H9 (cell line): Measurements from ENCODE around the gene GRID1. TPM values are rescaled to one million over a fixed set of nuclear protein-coding genes. Genes with fewer than 3 reads are reported as not detected.

Source experiments
- DNase-seq: peaks from one replicate; pipeline ENCODE4 v3.0.0-alpha.2; 2017
- H2AFZ ChIP-seq: one replicate; pipeline ENCODE4 v1.6.1; 2013; ENCODE audit warnings: mild to moderate bottlenecking, low read length, control low read depth, moderate library complexity
- H2AK5ac ChIP-seq: 2 replicates; pipeline ENCODE4 v1.6.1; 2013; ENCODE audit warnings: low read length, control low read depth, mixed read lengths; ENCODE audit not compliant: insufficient read length
- H2BK120ac ChIP-seq: one replicate; pipeline ENCODE4 v1.6.1; 2013; ENCODE audit warnings: low read depth, mild to moderate bottlenecking, low read length, control low read depth, inconsistent platforms; ENCODE audit not compliant: poor library complexity, severe bottlenecking
- H2BK12ac ChIP-seq: 2 replicates; pipeline ENCODE4 v1.6.1; 2013; ENCODE audit warnings: low read length, control low read depth, mixed read lengths, low read depth; ENCODE audit not compliant: insufficient read length
- H2BK15ac ChIP-seq: 2 replicates; pipeline ENCODE4 v1.6.1; 2013; ENCODE audit warnings: low read depth, low read length, control low read depth
- H2BK20ac ChIP-seq: one replicate; pipeline ENCODE4 v1.6.1; 2013; ENCODE audit warnings: low read depth, mild to moderate bottlenecking, low read length, control low read depth, inconsistent platforms; ENCODE audit not compliant: poor library complexity, severe bottlenecking
- H2BK5ac ChIP-seq: 2 replicates; pipeline ENCODE4 v1.6.1; 2013; ENCODE audit warnings: low read length, control low read depth, mixed read lengths; ENCODE audit not compliant: insufficient read length
- H3K14ac ChIP-seq: 2 replicates; pipeline ENCODE4 v1.6.1; 2013; ENCODE audit warnings: low read length, control low read depth; ENCODE audit not compliant: insufficient read depth
- H3K18ac ChIP-seq: 2 replicates; pipeline ENCODE4 v1.6.1; 2013; ENCODE audit warnings: low read depth, mild to moderate bottlenecking, mixed read lengths, low read length, control low read depth; ENCODE audit not compliant: insufficient read length
- H3K23ac ChIP-seq: 2 replicates; pipeline ENCODE4 v1.6.1; 2013; ENCODE audit warnings: low read length, control low read depth, mixed read lengths, low read depth; ENCODE audit not compliant: insufficient read length
- H3K23me2 ChIP-seq: 2 replicates; pipeline ENCODE4 v1.6.1; 2013; ENCODE audit warnings: low read depth, mild to moderate bottlenecking, mixed read lengths, low read length, control low read depth; ENCODE audit not compliant: insufficient read length, poor library complexity, severe bottlenecking
- H3K27ac ChIP-seq: 2 replicates; pipeline ENCODE4 v1.5.1; 2013; ENCODE audit warnings: low read length, control low read depth, mixed read lengths, low read depth; ENCODE audit not compliant: insufficient read length
- H3K27me3 ChIP-seq: 2 replicates; pipeline ENCODE4 v1.6.1; 2013; ENCODE audit warnings: low read length, control low read depth, inconsistent platforms; ENCODE audit not compliant: insufficient read depth
- H3K4ac ChIP-seq: 2 replicates; pipeline ENCODE4 v1.6.1; 2013; ENCODE audit warnings: low read depth, mild to moderate bottlenecking, control low read depth, inconsistent platforms, low read length, moderate library complexity
- H3K4me1 ChIP-seq: 2 replicates; pipeline ENCODE4 v1.6.1; 2013; ENCODE audit warnings: low read length, control low read depth, inconsistent platforms; ENCODE audit not compliant: insufficient read depth
- H3K4me2 ChIP-seq: 2 replicates; pipeline ENCODE4 v1.6.1; 2013; ENCODE audit warnings: low read length, control low read depth, mixed read lengths; ENCODE audit not compliant: insufficient read length, insufficient read depth
- H3K56ac ChIP-seq: 2 replicates; pipeline ENCODE4 v1.6.1; 2013; ENCODE audit warnings: low read depth, mild to moderate bottlenecking, mixed read lengths, low read length, control low read depth; ENCODE audit not compliant: insufficient read length
- H3K79me1 ChIP-seq: 2 replicates; pipeline ENCODE4 v1.6.1; 2013; ENCODE audit warnings: low read depth, mild to moderate bottlenecking, moderate library complexity, low read length, control low read depth, inconsistent platforms; ENCODE audit not compliant: insufficient read depth, poor library complexity, severe bottlenecking
- H3K79me2 ChIP-seq: 2 replicates; pipeline ENCODE4 v1.6.1; 2013; ENCODE audit warnings: low read length, control low read depth, inconsistent platforms; ENCODE audit not compliant: insufficient read depth
- H3K9ac ChIP-seq: 2 replicates; pipeline ENCODE4 v1.6.1; 2013; ENCODE audit warnings: low read length, control low read depth, mixed read lengths; ENCODE audit not compliant: insufficient read length; ENCODE audit errors: extremely low read depth
- H3K9me3 ChIP-seq: one replicate; pipeline ENCODE4 v1.6.1; 2013; ENCODE audit warnings: low read depth, low read length, inconsistent platforms; ENCODE audit not compliant: control insufficient read depth
- H3T11ph ChIP-seq: one replicate; pipeline ENCODE4 v1.6.1; 2013; ENCODE audit warnings: mild to moderate bottlenecking, low read length, control low read depth, inconsistent platforms
- H4K20me1 ChIP-seq: one replicate; pipeline ENCODE4 v1.6.1; 2013; ENCODE audit not compliant: control insufficient read depth, insufficient read length, insufficient read depth
- H4K5ac ChIP-seq: 2 replicates; pipeline ENCODE4 v1.6.1; 2013; ENCODE audit warnings: low read depth, mild to moderate bottlenecking, mixed read lengths, low read length, control low read depth; ENCODE audit not compliant: insufficient read length
- H4K8ac ChIP-seq: replicated peaks from 2 replicates; pipeline ENCODE4 v1.6.1; 2013; ENCODE audit warnings: low read length, control low read depth, mixed read lengths, low read depth; ENCODE audit not compliant: insufficient read length
- H4K91ac ChIP-seq: 2 replicates; pipeline ENCODE4 v1.6.1; 2013; ENCODE audit warnings: low read depth, mild to moderate bottlenecking, moderate library complexity, mixed read lengths, low read length, control low read depth; ENCODE audit not compliant: insufficient read length
- H3K27ac Mint-ChIP-seq, 3 experiments: 2 replicates in 2 of 3; 3 replicates in 1 of 3; pipeline ENCODE4 v1.8.0; 2020 to 2021; ENCODE audit warnings: mixed read lengths in 3 of 3, mild to moderate bottlenecking in 1 of 3, moderate library complexity in 1 of 3
- H3K27me3 Mint-ChIP-seq: 2 replicates; pipeline ENCODE4 v1.8.0; 2021; ENCODE audit warnings: low read depth, mild to moderate bottlenecking, moderate library complexity, mixed read lengths
- H3K36me3 Mint-ChIP-seq, 3 experiments: 2 replicates in 2 of 3; 3 replicates in 1 of 3; pipeline ENCODE4 v1.8.0; 2020 to 2021; ENCODE audit warnings: low read depth in 3 of 3, mixed read lengths in 3 of 3; ENCODE audit not compliant: insufficient read depth in 1 of 3
- H3K4me1 Mint-ChIP-seq, 2 experiments: 2 replicates each; pipeline ENCODE4 v1.8.0; 2020; ENCODE audit warnings: mixed read lengths in 2 of 2
- H3K4me3 Mint-ChIP-seq, 2 experiments: 2 replicates in 1 of 2; 3 replicates in 1 of 2; pipeline ENCODE4 v1.8.0; 2020 to 2021; ENCODE audit warnings: mild to moderate bottlenecking in 2 of 2, mixed read lengths in 2 of 2, moderate library complexity in 1 of 2
- H3K9me3 Mint-ChIP-seq, 2 experiments: 2 replicates in 1 of 2; 3 replicates in 1 of 2; pipeline ENCODE4 v1.8.0; 2020; ENCODE audit warnings: mild to moderate bottlenecking in 2 of 2, mixed read lengths in 2 of 2, moderate library complexity in 1 of 2
- CTCF ChIP-seq: fragments of 200-600 bp; sonication (generic); conservative IDR thresholded peaks from 3 replicates; pipeline ENCODE4 v1.8.0; 2021; ENCODE audit warnings: antibody characterized with exemption, mild to moderate bottlenecking
- WGBS: extraction: QIAGEN DNeasy Blood & Tissue Kit; methylation state at CpG from one replicate; pipeline ENCODE4 v1.1.7; 2013; ENCODE audit warnings: missing lambda C conversion rate, low lambda C conversion rate, mixed read lengths; ENCODE audit not compliant: insufficient read length; ENCODE audit errors: extremely low coverage; 5-methylcytosine and 5-hydroxymethylcytosine counted together
- total RNA-seq: library from RNA; stranded (reverse); gene quantifications from 2 replicates; pipeline ENCODE4 v1.2.1, GENCODE V29; 2021

The GRID1 gene
- total RNA-seq, 1 experiment from 2014 or later: 0.35 TPM

GRCh38 chr10:86229376-86229775 lies 137.2 kb downstream of the GRID1 start:
- no peak overlapping the region for H3K4me3 Mint-ChIP-seq
- H3K9me3 ChIP-seq: no peaks in the 10 kb centered on the region
- WGBS: no CpG with 5 or more reads among the region's 7 CpGs
- H3K18ac ChIP-seq: no peak overlapping the region
- no peaks in the 10 kb centered on the region for H3K23me2 ChIP-seq
- H3K56ac ChIP-seq: no peak overlapping the region
- H3K79me1 ChIP-seq: no peaks in the 10 kb centered on the region
- H2BK20ac ChIP-seq: no peak overlapping the region
- no peak overlapping the region for H2BK15ac ChIP-seq
- H2BK120ac ChIP-seq: no peak overlapping the region
- no peak overlapping the region for H2BK5ac ChIP-seq
- no peak overlapping the region for H2BK12ac ChIP-seq
- H4K5ac ChIP-seq: no peak overlapping the region
- H3K9ac ChIP-seq: no peak overlapping the region
- H3K79me2 ChIP-seq: no peaks in the 10 kb centered on the region
- H4K91ac ChIP-seq: no peak overlapping the region
- H4K20me1 ChIP-seq: no peaks in the 10 kb centered on the region
- no peak overlapping the region for H3K4ac ChIP-seq
- H3K27me3 Mint-ChIP-seq: no peaks in the 10 kb centered on the region; the same call in none of the 2 replicates
- no peak for TF ChIP-seq CTCF
- H2AFZ ChIP-seq: no peak overlapping the region
- H3K27ac ChIP-seq: no peak overlapping the region
- H3K36me3 Mint-ChIP-seq: no peaks in the 10 kb centered on the region; a peak in 2 of 7 replicates
- no peak overlapping the region for H2AK5ac ChIP-seq
- no peak overlapping the region; a peak in 1 of 7 replicates for H3K27ac Mint-ChIP-seq
- H3T11ph ChIP-seq: no peak overlapping the region
- no peak for DNase-seq
- no peaks in the 10 kb centered on the region for H3K27me3 ChIP-seq
- H3K4me2 ChIP-seq: no peak overlapping the region
- no peak overlapping the region for H3K14ac ChIP-seq
- H3K4me1 ChIP-seq: peaks cover 8% of the 10 kb centered on the region; the same call in 1 of the 2 replicates
- no peaks in the 10 kb centered on the region for H3K9me3 Mint-ChIP-seq
- no peak overlapping the region for H4K8ac ChIP-seq
- no peak overlapping the region for H3K23ac ChIP-seq
- peaks cover 31 to 33% of the 10 kb centered on the region in 2 experiments for H3K4me1 Mint-ChIP-seq
